HFFc6 (cell line): ENCODE measurements around the gene TMEM54. TPM values are rescaled to one million over a fixed set of nuclear protein-coding genes. Genes with fewer than 3 reads are reported as not detected.

ENCODE experiments used
- DNase-seq: peaks from one replicate; pipeline ENCODE4 v3.0.0-alpha.2; 2018
- H3K27ac Mint-ChIP-seq: 2 replicates; pipeline ENCODE4 v1.8.0; 2020; ENCODE audit warnings: mild to moderate bottlenecking, mixed read lengths
- H3K27me3 Mint-ChIP-seq: 2 replicates; pipeline ENCODE4 v1.8.0; 2021; ENCODE audit warnings: mild to moderate bottlenecking, moderate library complexity, mixed read lengths; ENCODE audit not compliant: insufficient read depth
- H3K36me3 Mint-ChIP-seq: 2 replicates; pipeline ENCODE4 v1.8.0; 2021; ENCODE audit warnings: low read depth, mixed read lengths
- H3K4me1 Mint-ChIP-seq: 2 replicates; pipeline ENCODE4 v1.8.0; 2020; ENCODE audit warnings: low read depth, mixed read lengths
- H3K4me3 Mint-ChIP-seq: 2 replicates; pipeline ENCODE4 v1.8.0; 2020; ENCODE audit warnings: mild to moderate bottlenecking, moderate library complexity, mixed read lengths
- H3K9me3 Mint-ChIP-seq: 2 replicates; pipeline ENCODE4 v1.8.0; 2020; ENCODE audit warnings: mild to moderate bottlenecking, mixed read lengths
- total RNA-seq, 6 experiments: library from RNA; stranded (reverse); fragmentation: NEBNext Ultra II Directional; extraction: Animal tissue kit (Norgen Biotek cat#: 25700); gene quantifications; 2 replicates in 1 of 6; 3 replicates in 5 of 6; pipeline ENCODE4 v1.2.3, GENCODE V29; 2021
- TF ChIP-seq, protein P1 (sequence below): fragments of 200-600 bp; sonication (generic); IDR thresholded peaks from 2 replicates; pipeline ENCODE4 v1.5.0; 2021; ENCODE audit warnings: antibody characterized with exemption, mild to moderate bottlenecking

Gene TMEM54
- total RNA-seq, 6 experiments from 2014 or later: 23.4 to 31.4 (median 25.8) TPM

DNA sequence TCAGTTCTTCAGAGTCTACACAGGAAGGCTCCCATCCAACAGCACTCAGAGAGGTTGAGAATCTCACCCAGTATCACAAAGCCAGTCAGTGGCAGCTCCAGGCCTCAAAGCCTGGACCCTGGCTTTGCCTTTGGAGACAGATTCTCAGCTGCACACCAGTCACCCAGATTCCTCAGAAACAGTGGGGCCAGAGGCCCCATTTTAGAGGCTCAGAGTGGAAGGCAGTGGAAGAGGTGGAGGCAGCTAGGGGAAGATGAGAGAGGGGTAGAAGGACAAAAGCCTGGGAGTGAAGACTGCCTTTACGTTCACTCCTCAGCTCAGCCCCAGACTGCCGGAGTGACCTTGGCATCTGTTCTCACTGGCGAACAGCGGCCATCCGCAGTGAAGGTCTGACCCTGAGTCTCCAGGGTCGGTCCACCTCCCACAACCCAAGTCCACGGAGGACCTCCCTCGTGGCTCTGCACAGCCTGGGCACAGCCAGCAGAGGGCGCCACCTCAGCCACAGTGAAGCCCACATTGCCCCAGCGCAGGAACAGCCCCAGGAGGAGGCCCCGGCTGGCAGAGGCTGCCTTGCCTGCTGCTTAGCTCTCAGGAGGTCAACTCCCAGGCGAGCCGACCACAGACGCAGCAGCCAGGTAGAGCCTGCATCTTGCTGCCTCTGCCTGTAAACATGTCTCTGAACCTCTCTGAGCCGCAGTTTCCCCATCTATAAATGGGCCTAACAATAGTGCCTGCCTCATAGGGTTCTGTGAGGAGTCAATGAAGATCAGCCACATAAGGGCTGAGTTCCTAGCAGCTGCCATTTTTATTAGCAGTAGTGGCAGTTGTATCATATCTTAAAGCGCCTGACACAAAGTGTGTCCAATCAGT is 24.6 kb downstream of the TMEM54 start:
- H3K27ac Mint-ChIP-seq: no peak overlapping the region
- TF ChIP-seq, protein P1, sequence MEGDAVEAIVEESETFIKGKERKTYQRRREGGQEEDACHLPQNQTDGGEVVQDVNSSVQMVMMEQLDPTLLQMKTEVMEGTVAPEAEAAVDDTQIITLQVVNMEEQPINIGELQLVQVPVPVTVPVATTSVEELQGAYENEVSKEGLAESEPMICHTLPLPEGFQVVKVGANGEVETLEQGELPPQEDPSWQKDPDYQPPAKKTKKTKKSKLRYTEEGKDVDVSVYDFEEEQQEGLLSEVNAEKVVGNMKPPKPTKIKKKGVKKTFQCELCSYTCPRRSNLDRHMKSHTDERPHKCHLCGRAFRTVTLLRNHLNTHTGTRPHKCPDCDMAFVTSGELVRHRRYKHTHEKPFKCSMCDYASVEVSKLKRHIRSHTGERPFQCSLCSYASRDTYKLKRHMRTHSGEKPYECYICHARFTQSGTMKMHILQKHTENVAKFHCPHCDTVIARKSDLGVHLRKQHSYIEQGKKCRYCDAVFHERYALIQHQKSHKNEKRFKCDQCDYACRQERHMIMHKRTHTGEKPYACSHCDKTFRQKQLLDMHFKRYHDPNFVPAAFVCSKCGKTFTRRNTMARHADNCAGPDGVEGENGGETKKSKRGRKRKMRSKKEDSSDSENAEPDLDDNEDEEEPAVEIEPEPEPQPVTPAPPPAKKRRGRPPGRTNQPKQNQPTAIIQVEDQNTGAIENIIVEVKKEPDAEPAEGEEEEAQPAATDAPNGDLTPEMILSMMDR: peak; percentile 97
- peaks cover 15% of the 10 kb centered on the region for H3K27me3 Mint-ChIP-seq
- no peaks in the 10 kb centered on the region for H3K36me3 Mint-ChIP-seq
- no peaks in the 10 kb centered on the region for H3K9me3 Mint-ChIP-seq
- H3K4me1 Mint-ChIP-seq: peaks cover 22% of the 10 kb centered on the region
- DNase-seq: peak; percentile 18
- H3K4me3 Mint-ChIP-seq: no peak overlapping the region

- peaks cover 29% of the 10 kb centered on the region for H3K4me1 Mint-ChIP-seq
- H3K9me3 Mint-ChIP-seq: no peaks in the 10 kb centered on the region
- no peaks in the 10 kb centered on the region for H3K36me3 Mint-ChIP-seq
- H3K27me3 Mint-ChIP-seq: peaks cover 19% of the 10 kb centered on the region
- no peak for DNase-seq
- TF ChIP-seq, protein P1: no peak
- H3K27ac Mint-ChIP-seq: no peak overlapping the region
- H3K4me3 Mint-ChIP-seq: no peak overlapping the region
These were observed 26.1 kb downstream of the TMEM54 start for GRCh38 chr1:32874860-32875752.

- H3K9me3 Mint-ChIP-seq: no peaks in the 10 kb centered on the region
- H3K27ac Mint-ChIP-seq: no peak overlapping the region
- TF ChIP-seq, protein P1: no peak
- DNase-seq: no peak
- no peak overlapping the region for H3K4me3 Mint-ChIP-seq
- H3K36me3 Mint-ChIP-seq: no peaks in the 10 kb centered on the region
- peaks cover 23% of the 10 kb centered on the region for H3K27me3 Mint-ChIP-seq
- peaks cover 33% of the 10 kb centered on the region for H3K4me1 Mint-ChIP-seq
These were observed 27.7 kb downstream of the TMEM54 start for GRCh38 chr1:32873484-32873883.

GRCh38 chr1:32872192-32872460 is 29.1 kb downstream of the TMEM54 start:
- H3K27me3 Mint-ChIP-seq: peaks cover 20% of the 10 kb centered on the region
- TF ChIP-seq, protein P1: no peak
- DNase-seq: no peak
- peaks cover 26% of the 10 kb centered on the region for H3K4me1 Mint-ChIP-seq
- no peak overlapping the region for H3K4me3 Mint-ChIP-seq
- H3K27ac Mint-ChIP-seq: no peak overlapping the region
- no peaks in the 10 kb centered on the region for H3K36me3 Mint-ChIP-seq
- H3K9me3 Mint-ChIP-seq: no peaks in the 10 kb centered on the region

GRCh38 chr1:32871364-32872191 is 29.6 kb downstream of the TMEM54 start:
- DNase-seq: no peak

More at GRCh38 chr1:32871364-32872191, 29.6 kb downstream of the TMEM54 start:
- Mint-ChIP-seq H3K36me3 (no peaks in the 10 kb centered on the region), H3K27ac (peak overlapping the region; percentile 36; the same call in 1 of the 2 replicates), H3K9me3 (no peaks in the 10 kb centered on the region), H3K27me3 (peaks cover 17% of the 10 kb centered on the region), H3K4me1 (peaks cover 26% of the 10 kb centered on the region), H3K4me3 (peak overlapping the region; percentile 74)
- TF ChIP-seq, protein P1: no peak
